ENCODE data around the gene ZNF462. TPM values are rescaled to one million over a fixed set of nuclear protein-coding genes. Genes with fewer than 3 reads are reported as not detected.

ZNF462 gene
- total and polyA plus RNA-seq, 2 of the 4 experiments (the other 2 are of a cell fraction), result 6.1 to 18.8 TPM

- in situ Hi-C loops (cut with MboI; ENCODE audit: low sequenced_read_pairs), result no loop called here
- BruUV-seq (replicated peaks), result no TSS peak
- ATAC-seq (ENCODE audit: low read depth), result no peak
These were observed 166.2 kb downstream of the ZNF462 start for GRCh38 chr9:107029146-107029545.

More at GRCh38 chr9:107029146-107029545, 166.2 kb downstream of the ZNF462 start:
- Histone ChIP-seq H4K5ac (ENCODE audit: low read depth, low read length) (no peak overlapping the region), H3K9me3 (ENCODE audit: control insufficient read depth, insufficient read depth, low read length) (0 out of 2 replicates have a peak, but pooled peaks cover 1% of the 10 kb centered on the region), H4K91ac (ENCODE audit: insufficient read depth, low read depth, low read length) (no peak overlapping the region), H2AK9ac (replicated peaks; ENCODE audit: low read depth, low read length, poor library complexity) (no peak overlapping the region), H2AFZ (replicated peaks; ENCODE audit: low read length, poor library complexity) (no peak overlapping the region), H3K27ac (ENCODE audit: insufficient read depth, low read length) (no peak overlapping the region), H3K18ac (ENCODE audit: low read depth, low read length) (no peak overlapping the region), H3K79me1 (ENCODE audit: low read depth in 1 of 2, low read length in 2 of 2) (no peaks in the 10 kb centered on the region), H3K4me2 (ENCODE audit: low read depth, low read length) (no peak overlapping the region), H2AK5ac (ENCODE audit: low read depth, low read length) (no peak overlapping the region), H4K8ac (ENCODE audit: low read depth in 2 of 2, low read length in 2 of 2) (no peak overlapping the region), H2BK120ac (ENCODE audit: low read depth, low read length) (no peak overlapping the region), H3K36me3 (ENCODE audit: control insufficient read depth, insufficient read depth, low read length) (no peaks in the 10 kb centered on the region), H2BK5ac (ENCODE audit: low read depth, low read length, poor library complexity, severe bottlenecking) (no peak overlapping the region), H3K9ac (ENCODE audit: low read depth, low read length) (no peak overlapping the region), H3K27me3 (ENCODE audit: control insufficient read depth, insufficient read depth, low read length) (peaks cover 34% of the 10 kb centered on the region), H2BK15ac (ENCODE audit: low read depth, low read length) (no peak overlapping the region), H3K4me3 (ENCODE audit: insufficient read depth, low read depth, low read length) (no peak overlapping the region), H3K4ac (ENCODE audit: low read depth, low read length) (no peak overlapping the region), H3K56ac (ENCODE audit: extremely low read depth, insufficient read depth, low read length) (no peak overlapping the region), H3K9me1 (ENCODE audit: insufficient read depth, low read length) (no peaks in the 10 kb centered on the region), H3K14ac (replicated peaks; ENCODE audit: low read depth, low read length) (no peak overlapping the region), H2BK20ac (ENCODE audit: low read depth, low read length) (no peak overlapping the region), H3K4me1 (ENCODE audit: control insufficient read depth, insufficient read depth, low read length) (no peaks in the 10 kb centered on the region), H4K20me1 (ENCODE audit: insufficient read depth, low read length) (no peaks in the 10 kb centered on the region), H3K23ac (ENCODE audit: low read depth, low read length) (no peak overlapping the region)
- CTCF ChIA-PET, result interaction anchor here (0.6 kb wide), 1 partner anchor 596 kb away, joined by 3 read pairs; no protein-coding TSS in a partner anchor
- POLR2A ChIA-PET (ENCODE audit: unreplicated experiment), result no interaction called here
- WGBS, 2 experiments (ENCODE audit: extremely low coverage in 2 of 2, insufficient read length in 1 of 2), result 60% methylated on average over 1 of the region's 3 CpGs; no CpG with 5 or more reads in 1 of the 2 experiments
- intact Hi-C loops (cut with micrococcal nuclease), result no loop called here
- no peak for DNase-seq
- no peak for TF ChIP-seq BHLHE40 (IDR thresholded peaks at IDR 0.05; ENCODE audit: low read depth, low read length)
- dilution Hi-C loops (cut with HindIII; ENCODE audit: low sequenced_read_pairs, unreplicated experiment), result no loop called here
